Measurements from ENCODE around the gene PIGL. TPM values are rescaled to one million over a fixed set of nuclear protein-coding genes. Genes with fewer than 3 reads are reported as not detected.

PIGL gene
- total and polyA plus RNA-seq, 2 experiments from 2014 or later: 32.9 to 47.3 TPM

DNA sequence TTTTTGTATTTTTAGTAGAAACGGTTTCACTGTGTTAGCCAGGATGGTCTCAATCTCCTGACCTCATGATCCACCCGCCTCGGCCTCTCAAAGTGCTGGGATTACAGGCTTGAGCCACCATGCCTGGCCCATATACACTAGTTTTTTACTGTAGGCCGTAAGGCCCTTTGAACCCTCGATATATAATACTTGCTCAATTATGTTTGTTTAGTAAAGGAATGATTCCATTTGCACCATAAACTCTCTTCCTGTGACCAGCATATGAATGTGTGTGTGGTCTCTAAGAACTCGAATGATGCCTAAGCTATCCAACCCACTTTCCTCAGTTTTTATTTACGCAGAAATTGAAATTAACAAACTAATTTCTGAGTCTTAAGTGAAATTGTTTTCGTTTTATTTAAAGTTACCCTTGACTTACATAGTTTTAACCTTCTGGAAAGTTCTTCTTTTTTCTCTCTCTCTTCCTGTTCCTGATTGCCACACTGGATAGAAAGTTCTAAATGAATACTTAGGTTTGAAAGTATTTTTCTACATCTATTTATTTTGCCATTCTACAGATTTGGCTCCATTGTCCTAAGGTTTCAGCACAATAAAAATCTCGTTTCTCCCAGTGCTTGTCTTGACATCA is 37.9 kb downstream of the PIGL start:
- Histone ChIP-seq H4K20me1 (replicated peaks; ENCODE audit: insufficient read depth) (peaks cover 6% of the 10 kb centered on the region; the same call in 1 of the 2 replicates), H3K79me2 (replicated peaks; ENCODE audit: insufficient read depth) (no peaks in the 10 kb centered on the region), H2AFZ (no peak overlapping the region), H3K27ac (ENCODE audit: low read depth) (no peak overlapping the region; the same call in 1 of the 2 replicates), H3K4me1 (ENCODE audit: insufficient read depth) (peaks cover 9% of the 10 kb centered on the region), H3K9me2 (ENCODE audit: insufficient read depth) (no peaks in the 10 kb centered on the region), H3K36me3 (ENCODE audit: insufficient read depth) (no peaks in the 10 kb centered on the region), H3K4me3 (peak overlapping the region; percentile 1; the same call in 1 of the 2 replicates), H3K4me2 (no peak overlapping the region), H3K27me3 (ENCODE audit: insufficient read depth) (no peaks in the 10 kb centered on the region), H3F3A (replicated peaks; ENCODE audit: low read depth) (no peaks in the 10 kb centered on the region)
- Mint-ChIP-seq H3K27me3 (ENCODE audit: insufficient read depth, low read depth, poor library complexity) (peaks cover 3% of the 10 kb centered on the region), H3K4me3 (no peak overlapping the region), H3K4me1 (peaks cover 13% of the 10 kb centered on the region), H3K36me3 (ENCODE audit: low read depth) (peaks cover 16% of the 10 kb centered on the region), H3K9me3 (peaks cover 6% of the 10 kb centered on the region; the same call in 2 of the 3 replicates), H3K27ac (peak overlapping the region; percentile 79)
- DNase-seq (ENCODE audit: low spot score): no peak
- ATAC-seq: no peak
- TF ChIP-seq EZH2phosphoT487 (IDR thresholded peaks at IDR 0.05; ENCODE audit: unreplicated experiment) (no peak), POLR2AphosphoS5 (IDR thresholded peaks at IDR 0.05; ENCODE audit: low read depth) (no peak), CTCF (conservative IDR thresholded peaks at IDR 0.05; ENCODE audit: low read depth in 2 of 2) (no peak), NANOG (IDR thresholded peaks at IDR 0.05; ENCODE audit: borderline replicate concordance) (no peak), JUNB (IDR thresholded peaks at IDR 0.05; ENCODE audit: unreplicated experiment) (no peak), CREB1 (CRISPR knock-in tag; IDR thresholded peaks at IDR 0.05; ENCODE audit: low read depth) (no peak), ZNF331 (CRISPR knock-in tag; IDR thresholded peaks at IDR 0.05; ENCODE audit: low read depth) (no peak), ZNF114 (CRISPR knock-in tag; IDR thresholded peaks at IDR 0.05) (no peak), EZH2 (IDR thresholded peaks at IDR 0.05; ENCODE audit: low read depth, unreplicated experiment) (no peak), STAT1 (IDR thresholded peaks at IDR 0.05; ENCODE audit: unreplicated experiment) (no peak)
- TF ChIP-seq, protein P1, sequence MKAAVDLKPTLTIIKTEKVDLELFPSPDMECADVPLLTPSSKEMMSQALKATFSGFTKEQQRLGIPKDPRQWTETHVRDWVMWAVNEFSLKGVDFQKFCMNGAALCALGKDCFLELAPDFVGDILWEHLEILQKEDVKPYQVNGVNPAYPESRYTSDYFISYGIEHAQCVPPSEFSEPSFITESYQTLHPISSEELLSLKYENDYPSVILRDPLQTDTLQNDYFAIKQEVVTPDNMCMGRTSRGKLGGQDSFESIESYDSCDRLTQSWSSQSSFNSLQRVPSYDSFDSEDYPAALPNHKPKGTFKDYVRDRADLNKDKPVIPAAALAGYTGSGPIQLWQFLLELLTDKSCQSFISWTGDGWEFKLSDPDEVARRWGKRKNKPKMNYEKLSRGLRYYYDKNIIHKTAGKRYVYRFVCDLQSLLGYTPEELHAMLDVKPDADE (IDR thresholded peaks at IDR 0.05): no peak
- TF ChIP-seq, protein P2, sequence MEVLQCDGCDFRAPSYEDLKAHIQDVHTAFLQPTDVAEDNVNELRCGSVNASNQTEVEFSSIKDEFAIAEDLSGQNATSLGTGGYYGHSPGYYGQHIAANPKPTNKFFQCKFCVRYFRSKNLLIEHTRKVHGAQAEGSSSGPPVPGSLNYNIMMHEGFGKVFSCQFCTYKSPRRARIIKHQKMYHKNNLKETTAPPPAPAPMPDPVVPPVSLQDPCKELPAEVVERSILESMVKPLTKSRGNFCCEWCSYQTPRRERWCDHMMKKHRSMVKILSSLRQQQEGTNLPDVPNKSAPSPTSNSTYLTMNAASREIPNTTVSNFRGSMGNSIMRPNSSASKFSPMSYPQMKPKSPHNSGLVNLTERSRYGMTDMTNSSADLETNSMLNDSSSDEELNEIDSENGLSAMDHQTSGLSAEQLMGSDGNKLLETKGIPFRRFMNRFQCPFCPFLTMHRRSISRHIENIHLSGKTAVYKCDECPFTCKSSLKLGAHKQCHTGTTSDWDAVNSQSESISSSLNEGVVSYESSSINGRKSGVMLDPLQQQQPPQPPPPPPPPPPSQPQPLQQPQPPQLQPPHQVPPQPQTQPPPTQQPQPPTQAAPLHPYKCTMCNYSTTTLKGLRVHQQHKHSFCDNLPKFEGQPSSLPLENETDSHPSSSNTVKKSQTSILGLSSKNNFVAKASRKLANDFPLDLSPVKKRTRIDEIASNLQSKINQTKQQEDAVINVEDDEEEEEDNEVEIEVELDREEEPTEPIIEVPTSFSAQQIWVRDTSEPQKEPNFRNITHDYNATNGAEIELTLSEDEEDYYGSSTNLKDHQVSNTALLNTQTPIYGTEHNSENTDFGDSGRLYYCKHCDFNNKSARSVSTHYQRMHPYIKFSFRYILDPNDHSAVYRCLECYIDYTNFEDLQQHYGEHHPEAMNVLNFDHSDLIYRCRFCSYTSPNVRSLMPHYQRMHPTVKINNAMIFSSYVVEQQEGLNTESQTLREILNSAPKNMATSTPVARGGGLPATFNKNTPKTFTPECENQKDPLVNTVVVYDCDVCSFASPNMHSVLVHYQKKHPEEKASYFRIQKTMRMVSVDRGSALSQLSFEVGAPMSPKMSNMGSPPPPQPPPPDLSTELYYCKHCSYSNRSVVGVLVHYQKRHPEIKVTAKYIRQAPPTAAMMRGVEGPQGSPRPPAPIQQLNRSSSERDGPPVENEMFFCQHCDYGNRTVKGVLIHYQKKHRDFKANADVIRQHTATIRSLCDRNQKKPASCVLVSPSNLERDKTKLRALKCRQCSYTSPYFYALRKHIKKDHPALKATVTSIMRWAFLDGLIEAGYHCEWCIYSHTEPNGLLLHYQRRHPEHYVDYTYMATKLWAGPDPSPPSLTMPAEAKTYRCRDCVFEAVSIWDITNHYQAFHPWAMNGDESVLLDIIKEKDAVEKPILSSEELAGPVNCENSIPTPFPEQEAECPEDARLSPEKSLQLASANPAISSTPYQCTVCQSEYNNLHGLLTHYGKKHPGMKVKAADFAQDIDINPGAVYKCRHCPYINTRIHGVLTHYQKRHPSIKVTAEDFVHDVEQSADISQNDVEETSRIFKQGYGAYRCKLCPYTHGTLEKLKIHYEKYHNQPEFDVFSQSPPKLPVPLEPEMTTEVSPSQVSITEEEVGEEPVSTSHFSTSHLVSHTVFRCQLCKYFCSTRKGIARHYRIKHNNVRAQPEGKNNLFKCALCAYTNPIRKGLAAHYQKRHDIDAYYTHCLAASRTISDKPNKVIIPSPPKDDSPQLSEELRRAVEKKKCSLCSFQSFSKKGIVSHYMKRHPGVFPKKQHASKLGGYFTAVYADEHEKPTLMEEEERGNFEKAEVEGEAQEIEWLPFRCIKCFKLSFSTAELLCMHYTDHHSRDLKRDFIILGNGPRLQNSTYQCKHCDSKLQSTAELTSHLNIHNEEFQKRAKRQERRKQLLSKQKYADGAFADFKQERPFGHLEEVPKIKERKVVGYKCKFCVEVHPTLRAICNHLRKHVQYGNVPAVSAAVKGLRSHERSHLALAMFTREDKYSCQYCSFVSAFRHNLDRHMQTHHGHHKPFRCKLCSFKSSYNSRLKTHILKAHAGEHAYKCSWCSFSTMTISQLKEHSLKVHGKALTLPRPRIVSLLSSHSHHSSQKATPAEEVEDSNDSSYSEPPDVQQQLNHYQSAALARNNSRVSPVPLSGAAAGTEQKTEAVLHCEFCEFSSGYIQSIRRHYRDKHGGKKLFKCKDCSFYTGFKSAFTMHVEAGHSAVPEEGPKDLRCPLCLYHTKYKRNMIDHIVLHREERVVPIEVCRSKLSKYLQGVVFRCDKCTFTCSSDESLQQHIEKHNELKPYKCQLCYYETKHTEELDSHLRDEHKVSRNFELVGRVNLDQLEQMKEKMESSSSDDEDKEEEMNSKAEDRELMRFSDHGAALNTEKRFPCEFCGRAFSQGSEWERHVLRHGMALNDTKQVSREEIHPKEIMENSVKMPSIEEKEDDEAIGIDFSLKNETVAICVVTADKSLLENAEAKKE (CRISPR knock-in tag; IDR thresholded peaks at IDR 0.05): no peak
- TF ChIP-seq, protein P3, sequence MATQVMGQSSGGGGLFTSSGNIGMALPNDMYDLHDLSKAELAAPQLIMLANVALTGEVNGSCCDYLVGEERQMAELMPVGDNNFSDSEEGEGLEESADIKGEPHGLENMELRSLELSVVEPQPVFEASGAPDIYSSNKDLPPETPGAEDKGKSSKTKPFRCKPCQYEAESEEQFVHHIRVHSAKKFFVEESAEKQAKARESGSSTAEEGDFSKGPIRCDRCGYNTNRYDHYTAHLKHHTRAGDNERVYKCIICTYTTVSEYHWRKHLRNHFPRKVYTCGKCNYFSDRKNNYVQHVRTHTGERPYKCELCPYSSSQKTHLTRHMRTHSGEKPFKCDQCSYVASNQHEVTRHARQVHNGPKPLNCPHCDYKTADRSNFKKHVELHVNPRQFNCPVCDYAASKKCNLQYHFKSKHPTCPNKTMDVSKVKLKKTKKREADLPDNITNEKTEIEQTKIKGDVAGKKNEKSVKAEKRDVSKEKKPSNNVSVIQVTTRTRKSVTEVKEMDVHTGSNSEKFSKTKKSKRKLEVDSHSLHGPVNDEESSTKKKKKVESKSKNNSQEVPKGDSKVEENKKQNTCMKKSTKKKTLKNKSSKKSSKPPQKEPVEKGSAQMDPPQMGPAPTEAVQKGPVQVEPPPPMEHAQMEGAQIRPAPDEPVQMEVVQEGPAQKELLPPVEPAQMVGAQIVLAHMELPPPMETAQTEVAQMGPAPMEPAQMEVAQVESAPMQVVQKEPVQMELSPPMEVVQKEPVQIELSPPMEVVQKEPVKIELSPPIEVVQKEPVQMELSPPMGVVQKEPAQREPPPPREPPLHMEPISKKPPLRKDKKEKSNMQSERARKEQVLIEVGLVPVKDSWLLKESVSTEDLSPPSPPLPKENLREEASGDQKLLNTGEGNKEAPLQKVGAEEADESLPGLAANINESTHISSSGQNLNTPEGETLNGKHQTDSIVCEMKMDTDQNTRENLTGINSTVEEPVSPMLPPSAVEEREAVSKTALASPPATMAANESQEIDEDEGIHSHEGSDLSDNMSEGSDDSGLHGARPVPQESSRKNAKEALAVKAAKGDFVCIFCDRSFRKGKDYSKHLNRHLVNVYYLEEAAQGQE (IDR thresholded peaks at IDR 0.05; ENCODE audit: unreplicated experiment): no peak
